H1 (cell line): ENCODE data around the gene TOR1A. TPM values are rescaled to one million over a fixed set of nuclear protein-coding genes. Genes with fewer than 3 reads are reported as not detected.

Source experiments
- CEBPB ChIP-seq: IDR thresholded peaks from 2 replicates; pipeline ENCODE4 v1.6.1; 2012; ENCODE audit warnings: low read depth, low read length
- CHD1 ChIP-seq: IDR thresholded peaks from 2 replicates; pipeline ENCODE4 v1.6.1; 2012; ENCODE audit warnings: low read depth, low read length, improper control_type of control experiment
- EP300 ChIP-seq, 2 experiments: IDR thresholded peaks; 1 replicate in 1 of 2; 2 replicates in 1 of 2; pipeline ENCODE4 v1.6.1; 2011 to 2012; ENCODE audit warnings: low read depth in 2 of 2, low read length in 2 of 2, mild to moderate bottlenecking in 2 of 2, borderline replicate concordance in 1 of 2, inconsistent platforms in 1 of 2, moderate library complexity in 1 of 2
- GABPA ChIP-seq: IDR thresholded peaks from 2 replicates; pipeline ENCODE4 v1.6.1; 2011; ENCODE audit warnings: mild to moderate bottlenecking, low read length, moderate library complexity, borderline replicate concordance; ENCODE audit not compliant: insufficient read depth
- HDAC2 ChIP-seq, 2 experiments: fragments of 300-600 bp in 1 of 2; sonication (generic) in 1 of 2; IDR thresholded peaks; 2 replicates each; pipeline ENCODE4 v1.6.1; 2011 to 2012; ENCODE audit warnings: low read depth in 2 of 2, low read length in 2 of 2, mild to moderate bottlenecking in 2 of 2, moderate library complexity in 2 of 2, borderline replicate concordance in 1 of 2, inconsistent platforms in 1 of 2
- HDAC6 ChIP-seq: IDR thresholded peaks from one replicate; pipeline ENCODE4 v1.7.1; 2012; ENCODE audit warnings: low read depth, mild to moderate bottlenecking, inconsistent platforms, low read length, moderate library complexity
- KDM4A ChIP-seq: IDR thresholded peaks from one replicate; pipeline ENCODE4 v1.7.1; 2012; ENCODE audit warnings: low read depth, mild to moderate bottlenecking, moderate library complexity, low read length, inconsistent platforms; ENCODE audit not compliant: severe bottlenecking
- MAFK ChIP-seq: IDR thresholded peaks from 2 replicates; pipeline ENCODE4 v1.6.1; 2012; ENCODE audit warnings: low read depth, mild to moderate bottlenecking, improper control_type of control experiment, low read length
- MAX ChIP-seq: IDR thresholded peaks from 2 replicates; pipeline ENCODE4 v1.6.1; 2012; ENCODE audit warnings: inconsistent platforms
- PHF8 ChIP-seq: fragments of 200-600 bp; sonication (generic); conservative IDR thresholded peaks from 2 replicates; pipeline ENCODE4 v1.7.1; 2012; ENCODE audit warnings: low read depth, mild to moderate bottlenecking, inconsistent platforms, low read length, moderate library complexity
- POLR2A ChIP-seq, 2 experiments: IDR thresholded peaks; 1 replicate in 1 of 2; 2 replicates in 1 of 2; pipeline ENCODE4 v1.6.1; 2011; ENCODE audit warnings: low read depth in 2 of 2, low read length in 2 of 2, mild to moderate bottlenecking in 2 of 2; ENCODE audit errors: control extremely low read depth in 1 of 2
- POU5F1 ChIP-seq: IDR thresholded peaks from 2 replicates; pipeline ENCODE4 v1.6.1; 2011; ENCODE audit warnings: low read depth, mild to moderate bottlenecking, low read length, moderate library complexity
- RBBP5 ChIP-seq: IDR thresholded peaks from 2 replicates; pipeline ENCODE4 v1.7.1; 2012; ENCODE audit warnings: low read depth, mild to moderate bottlenecking, inconsistent platforms, low read length, moderate library complexity, borderline replicate concordance
- RXRA ChIP-seq: IDR thresholded peaks from 2 replicates; pipeline ENCODE4 v1.6.1; 2011; ENCODE audit warnings: low read depth, mild to moderate bottlenecking, low read length, moderate library complexity; ENCODE audit not compliant: insufficient read depth
- SAP30 ChIP-seq: fragments of 300-600 bp; sonication (generic); IDR thresholded peaks from 2 replicates; pipeline ENCODE4 v1.7.1; 2012; ENCODE audit warnings: low read length, moderate library complexity, mild to moderate bottlenecking, inconsistent platforms; ENCODE audit not compliant: insufficient read depth, insufficient replicate concordance
- SIN3A ChIP-seq, 2 experiments: IDR thresholded peaks in 1 of 2; conservative IDR thresholded peaks in 1 of 2; 2 replicates each; pipeline ENCODE4 v1.6.1; 2011 to 2012; ENCODE audit warnings: low read length in 2 of 2, improper control_type of control experiment in 1 of 2, low read depth in 1 of 2, mild to moderate bottlenecking in 1 of 2
- SP2 ChIP-seq: IDR thresholded peaks from 2 replicates; pipeline ENCODE4 v1.6.1; 2012; ENCODE audit warnings: mild to moderate bottlenecking, low read length, inconsistent platforms
- SRF ChIP-seq: IDR thresholded peaks from 2 replicates; pipeline ENCODE4 v1.6.1; 2011; ENCODE audit warnings: mild to moderate bottlenecking, low read depth, low read length, moderate library complexity
- TAF7 ChIP-seq: optimal IDR thresholded peaks from 2 replicates; pipeline ENCODE3; 2011; ENCODE audit warnings: low read depth, mild to moderate bottlenecking, inconsistent platforms, low read length, moderate library complexity, borderline replicate concordance
- TBP ChIP-seq: IDR thresholded peaks from 2 replicates; pipeline ENCODE4 v1.6.1; 2011; ENCODE audit warnings: low read depth, low read length, improper control_type of control experiment
- TCF12 ChIP-seq: IDR thresholded peaks from 2 replicates; pipeline ENCODE4 v1.6.1; 2011; ENCODE audit warnings: low read depth, mild to moderate bottlenecking, low read length
- ZNF274 ChIP-seq: IDR thresholded peaks from 2 replicates; pipeline ENCODE4 v1.7.0; 2012; ENCODE audit warnings: low read length, borderline replicate concordance; ENCODE audit errors: extremely low read depth
- polyA plus RNA-seq, 7 experiments: library from polyadenylated mRNA; depleted of rRNA in 3 of 7; stranded (reverse) in 5 of 7; unstranded in 2 of 7; fragments of >200 nt in 5 of 7; fragments of 200-250 nt in 2 of 7; gene quantifications; 1 replicate in 5 of 7; 2 replicates in 1 of 7; 4 replicates in 1 of 7; pipeline versions ENCODE4 v1.2.1 to v1.2.3, GENCODE V29; 2011 to 2013; ENCODE audit warnings: missing spikeins in 2 of 7, mixed read lengths in 2 of 7
- total RNA-seq: library from RNA; stranded (reverse); fragmentation: NEBNext Ultra II Directional; extraction: Animal tissue kit (Norgen Biotek cat#: 25700); gene quantifications from 2 replicates; pipeline ENCODE4 v1.2.1, GENCODE V29; 2021
- TF ChIP-seq, protein P1 (sequence below): IDR thresholded peaks from 2 replicates; pipeline ENCODE4 v1.6.1; 2011; ENCODE audit warnings: low read depth, mild to moderate bottlenecking, low read length; ENCODE audit not compliant: insufficient read depth

Gene TOR1A
- total and polyA plus RNA-seq, 2 of the 8 experiments (the other 6 are each of a cell fraction or from before 2014, with no cell fraction given), result 37.6 to 46.7 TPM

DNA sequence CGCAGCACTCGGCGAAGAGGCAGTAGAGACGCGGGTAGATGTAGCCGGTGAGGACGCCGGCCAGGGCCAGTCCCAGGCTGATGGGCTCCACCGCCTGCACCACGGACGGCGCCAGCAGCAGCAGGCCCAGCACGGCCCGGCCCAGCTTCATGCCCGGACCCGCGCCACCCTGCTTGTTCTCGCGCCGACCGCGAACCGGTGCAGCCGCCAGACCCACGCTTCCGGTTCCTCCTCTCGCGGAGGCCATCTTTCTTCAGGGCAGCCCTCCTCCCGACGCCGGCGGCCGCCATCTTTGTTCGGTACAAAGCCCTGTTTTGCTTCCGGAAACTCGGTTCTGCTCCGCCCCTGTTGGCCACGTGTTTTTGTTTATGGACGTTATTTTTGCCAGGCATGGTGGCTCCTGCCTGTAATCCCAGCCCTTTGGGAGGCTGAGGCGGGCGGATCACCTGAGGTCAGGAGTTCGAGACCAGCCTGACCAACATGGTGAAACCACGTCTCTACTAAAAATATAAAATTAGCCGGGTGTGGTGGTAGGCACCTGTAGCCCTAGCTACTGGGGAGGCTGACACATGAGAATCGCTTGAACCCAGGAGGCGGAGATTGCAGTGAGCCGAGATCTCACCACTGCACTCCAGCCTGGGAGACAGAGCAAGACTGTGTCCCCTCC lies at the start of gene TOR1A (continued):
- TF ChIP-seq HDAC2 (IDR thresholded peaks at IDR 0.05; ENCODE audit: borderline replicate concordance in 1 of 2, low read depth in 2 of 2, low read length in 2 of 2) (no peak; a peak in 2 of 4 replicates), SIN3A (conservative IDR thresholded peaks at IDR 0.05 in 1 of 2, IDR thresholded peaks at IDR 0.05 in 1 of 2; ENCODE audit: low read depth in 1 of 2, low read length in 2 of 2) (peak; percentile 84 to 96), SRF (no peak), POU5F1 (no peak), MAFK (no peak), RBBP5 (0 out of 2 replicates have a peak, but pooled peaks have one; percentile 75), TBP (peak; percentile 65), POLR2A (IDR thresholded peaks at IDR 0.05; ENCODE audit: control extremely low read depth in 1 of 2, low read depth in 2 of 2, low read length in 2 of 2) (peak; percentile 67 to 79), ZNF274 (no peak), SAP30 (peak; percentile 96), CEBPB (no peak), KDM4A (peak; percentile 70), EP300 (IDR thresholded peaks at IDR 0.05; ENCODE audit: borderline replicate concordance in 1 of 2, low read depth in 2 of 2, low read length in 2 of 2) (no peak), CHD1 (no peak), RXRA (no peak), GABPA (peak; percentile 84; the same call in 1 of the 2 replicates), MAX (peak; percentile 80), TAF7 (peak; percentile 48), HDAC6 (no peak), TCF12 (no peak), PHF8 (peak; percentile 89), SP2 (no peak)
- TF ChIP-seq, protein P1, sequence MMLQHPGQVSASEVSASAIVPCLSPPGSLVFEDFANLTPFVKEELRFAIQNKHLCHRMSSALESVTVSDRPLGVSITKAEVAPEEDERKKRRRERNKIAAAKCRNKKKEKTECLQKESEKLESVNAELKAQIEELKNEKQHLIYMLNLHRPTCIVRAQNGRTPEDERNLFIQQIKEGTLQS, result no peak
